Transverse colon (tissue), 4 donors: ENCODE measurements around the gene SYT1. TPM values are rescaled to one million over a fixed set of nuclear protein-coding genes. Genes with fewer than 3 reads are reported as not detected.

Experiments
- DNase-seq: peaks from one replicate; pipeline ENCODE4 v3.0.0-alpha.2; 2019
- H3K27ac ChIP-seq, 4 donors: fragments of 200-600 bp; sonication (generic); 2 replicates each; pipeline ENCODE4 v1.5.1; 2016 to 2018; ENCODE audit warnings: inconsistent platforms in 4 of 4
- H3K27me3 ChIP-seq: fragments of 200-600 bp; sonication (generic); 2 replicates; pipeline ENCODE4 v1.5.1; 2017; ENCODE audit warnings: inconsistent platforms
- H3K36me3 ChIP-seq, 4 donors: fragments of 200-600 bp; sonication (generic); 2 replicates each; pipeline ENCODE4 v1.5.1; 2017 to 2019; ENCODE audit warnings: inconsistent platforms in 4 of 4
- H3K4me1 ChIP-seq, 4 donors: fragments of 200-600 bp; sonication (generic); 2 replicates each; pipeline ENCODE4 v1.5.1; 2017 to 2020; ENCODE audit warnings: inconsistent platforms in 4 of 4
- H3K4me3 ChIP-seq, 4 donors: fragments of 200-600 bp; sonication (generic); 1 replicate in 1 of 4; 2 replicates in 3 of 4; pipeline versions ENCODE4 v1.5.1 to v1.6.1; 2017 to 2019; ENCODE audit warnings: inconsistent platforms in 4 of 4
- H3K9me3 ChIP-seq, 2 donors: fragments of 200-600 bp; sonication (generic); 2 replicates each; pipeline ENCODE4 v1.5.1; 2017 to 2019; ENCODE audit warnings: inconsistent platforms in 2 of 2
- CTCF ChIP-seq, 5 experiments: fragments of 200-600 bp in 3 of 5; fragments of 450-650 bp in 2 of 5; sonication (generic) in 3 of 5; IDR thresholded peaks; 1 replicate in 2 of 5; 2 replicates in 3 of 5; pipeline ENCODE4 v1.5.1; 2016 to 2017; ENCODE audit warnings: antibody characterized with exemption in 5 of 5, inconsistent platforms in 3 of 5, mild to moderate bottlenecking in 2 of 5, moderate library complexity in 1 of 5
- EP300 ChIP-seq: sonication (generic); formaldehyde crosslinking; IDR thresholded peaks from one replicate; pipeline ENCODE4 v1.6.1; 2017; ENCODE audit warnings: antibody characterized with exemption, low read depth
- POLR2A ChIP-seq: fragments of 450-650 bp; IDR thresholded peaks from one replicate; pipeline ENCODE4 v1.6.1; 2016; ENCODE audit warnings: antibody characterized with exemption, mild to moderate bottlenecking, moderate library complexity
- POLR2AphosphoS5 ChIP-seq, 3 donors: sonication (generic); formaldehyde crosslinking; IDR thresholded peaks; one replicate each; pipeline ENCODE4 v1.6.1; 2016; ENCODE audit warnings: antibody characterized with exemption in 3 of 3
- WGBS, 2 donors: methylation state at CpG; one replicate each; pipeline ENCODE4 v1.1.5; 2018; ENCODE audit warnings: low coverage in 1 of 2; 5-methylcytosine and 5-hydroxymethylcytosine counted together
- in situ Hi-C, 4 donors: fragments of 200-750 bp; cut with MboI; loops; one replicate each; pipeline versions ENCODE4 v1.15.0 to v1.15.1; 2017; ENCODE audit warnings: low sequenced_read_pairs in 3 of 4, low pct_ligation_motif_present in 1 of 4, low pct_unique_long_range_greater_than_20kb in 1 of 4
- intact Hi-C: fragments of 100-400 bp; cut with DNase I; formaldehyde crosslinking; loops from one replicate; pipeline ENCODE4 v1.15.1; 2023; ENCODE audit warnings: low total_unique reads
- total RNA-seq, 4 donors: library from RNA; depleted of rRNA; stranded (reverse); fragments of >200 nt; gene quantifications; one replicate each; pipeline ENCODE4 v1.1.0, GENCODE V29; 2016

The SYT1 gene
- total RNA-seq, 4 donors from 2014 or later, result 0.60 to 4.9 (median 2.1) TPM

- intact Hi-C loops (no loop called here), in situ Hi-C loops (loop anchor here (10.0 to 25.0 kb wide), 6 partner anchors 124 to 849 kb away; partner anchors contain the start of gene PAWR (in 1 of the 4))
- H3K9me3 ChIP-seq, result no peaks in the 10 kb centered on the region
- H3K4me1 ChIP-seq, result peaks cover 3 to 45% (median 35%) of the 10 kb centered on the region in 4 donors
- peak overlapping the region; percentile 77 to 79 (median 78) for H3K27ac ChIP-seq
- H3K36me3 ChIP-seq, result no peaks in the 10 kb centered on the region
- H3K4me3 ChIP-seq, result no peak overlapping the region
- TF ChIP-seq POLR2AphosphoS5 (IDR thresholded peaks at IDR 0.05), result no peak
- TF ChIP-seq EP300, result no peak
- TF ChIP-seq CTCF (IDR thresholded peaks at IDR 0.05), result no peak
- TF ChIP-seq POLR2A, result no peak
- no peaks in the 10 kb centered on the region for H3K27me3 ChIP-seq
- no peak for DNase-seq
These were observed 549.2 kb downstream of the SYT1 start for GRCh38 chr12:79413796-79414195.

GRCh38 chr12:79414252-79414651 is 549.7 kb downstream of the SYT1 start:
- Histone ChIP-seq H3K27me3 (no peaks in the 10 kb centered on the region), H3K4me1 (peaks cover 3 to 43% (median 34%) of the 10 kb centered on the region in 4 donors), H3K36me3 (no peaks in the 10 kb centered on the region), H3K4me3 (no peak overlapping the region), H3K27ac (peak overlapping the region; percentile 77 to 79 (median 78)), H3K9me3 (no peaks in the 10 kb centered on the region)
- WGBS, 2 donors, result 61 to 69% methylated on average over 2 of the region's 2 CpGs
- DNase-seq, result peak; percentile 68
- TF ChIP-seq POLR2AphosphoS5 (IDR thresholded peaks at IDR 0.05) (peak in 1 of 3 donors; percentile 74), EP300 (no peak)
- in situ Hi-C loops, result loop anchor here (10.0 to 25.0 kb wide), 6 partner anchors 123 to 848 kb away; partner anchors contain the start of gene PAWR (in 1 of the 4)
- intact Hi-C loops, result no loop called here

- Histone ChIP-seq H3K4me1 (peaks cover 3 to 46% (median 36%) of the 10 kb centered on the region in 4 donors), H3K36me3 (no peaks in the 10 kb centered on the region), H3K9me3 (no peaks in the 10 kb centered on the region), H3K27me3 (no peaks in the 10 kb centered on the region), H3K4me3 (no peak overlapping the region), H3K27ac (peak overlapping the region; percentile 77 to 79 (median 78))
- in situ Hi-C loops, result loop anchor here (10.0 to 25.0 kb wide), 6 partner anchors 122 to 847 kb away; partner anchors contain the start of gene PAWR (in 1 of the 4)
- DNase-seq, result no peak
- 11 to 39% methylated on average over 2 of the region's 2 CpGs for WGBS, 2 donors
- TF ChIP-seq EP300, result no peak
- TF ChIP-seq POLR2AphosphoS5 (IDR thresholded peaks at IDR 0.05), result no peak
- intact Hi-C loops, result loop anchor here (5.0 kb wide), 1 partner anchor 327 kb away; no protein-coding TSS in a partner anchor
These were observed 550.7 kb downstream of the SYT1 start for GRCh38 chr12:79415321-79415720.

GRCh38 chr12:79415746-79416435 is 551.3 kb downstream of the SYT1 start:
- WGBS, 2 donors, result 34 to 42% methylated on average over 5 of the region's 5 CpGs
- Histone ChIP-seq H3K27ac (peak overlapping the region; percentile 77 to 79 (median 78)), H3K4me3 (no peak overlapping the region), H3K4me1 (peaks cover 3 to 52% (median 41%) of the 10 kb centered on the region in 4 donors), H3K36me3 (no peaks in the 10 kb centered on the region), H3K9me3 (no peaks in the 10 kb centered on the region), H3K27me3 (no peaks in the 10 kb centered on the region)
- intact Hi-C loops (loop anchor here (5.0 kb wide), 1 partner anchor 326 kb away; no protein-coding TSS in a partner anchor), in situ Hi-C loops (loop anchor here (10.0 to 25.0 kb wide), 6 partner anchors 121 to 846 kb away; partner anchors contain the start of gene PAWR (in 1 of the 4))
- peak; percentile 32 for DNase-seq
- TF ChIP-seq CTCF (IDR thresholded peaks at IDR 0.05) (no peak), POLR2AphosphoS5 (IDR thresholded peaks at IDR 0.05) (peak in 2 of 3 donors; percentile 10 to 67), EP300 (no peak), POLR2A (no peak)

GRCh38 chr12:79420146-79420618 is 555.6 kb downstream of the SYT1 start:
- Histone ChIP-seq H3K27me3 (no peaks in the 10 kb centered on the region), H3K9me3 (no peaks in the 10 kb centered on the region), H3K27ac (peak overlapping the region; percentile 38 to 70 (median 58)), H3K36me3 (no peaks in the 10 kb centered on the region), H3K4me1 (peaks cover 0 to 46% (median 30%) of the 10 kb centered on the region in 4 donors), H3K4me3 (no peak overlapping the region)
- in situ Hi-C loops, result loop anchor here (25.0 kb wide), 5 partner anchors 117 to 842 kb away; partner anchors contain the start of gene PAWR (in 1 of the 4)
- TF ChIP-seq EP300, result no peak
- peak; percentile 33 to 69 (median 47) for TF ChIP-seq CTCF (IDR thresholded peaks at IDR 0.05)
- no peak for TF ChIP-seq POLR2AphosphoS5 (IDR thresholded peaks at IDR 0.05)
- no peak for TF ChIP-seq POLR2A
- intact Hi-C loops, result no loop called here
- DNase-seq, result no peak
